ENCODE results near the gene ULK4. TPM values are rescaled to one million over a fixed set of nuclear protein-coding genes. Genes with fewer than 3 reads are reported as not detected.
"Not testable (repeated sequence)": the region's sequence is repeated elsewhere in the genome, so short reads cannot be mapped to it uniquely, and the experiment has no call there.

ULK4 gene
- total and polyA plus RNA-seq, 12 donors: 1.6 to 24.5 (median 6.9) TPM

DNA sequence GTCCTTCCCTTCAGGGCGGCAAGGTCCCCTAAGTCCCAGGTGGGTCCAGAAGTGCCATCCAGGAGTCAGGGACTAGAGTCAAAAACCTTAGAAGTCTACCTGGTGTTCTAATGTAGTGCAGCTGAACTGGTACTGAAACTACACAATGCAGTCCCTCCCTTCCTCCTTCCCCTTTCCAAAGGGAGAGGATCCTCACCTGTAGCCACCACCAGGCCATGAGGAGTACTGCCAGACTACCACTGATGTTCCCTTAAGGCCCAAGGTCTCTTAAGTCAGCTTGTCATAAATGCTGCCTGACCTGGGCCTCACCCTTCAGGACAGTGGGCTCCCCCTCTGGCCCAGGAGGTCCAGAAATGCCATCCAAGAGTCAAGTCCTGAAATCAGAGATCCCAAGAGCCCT lies 98.9 kb downstream of the ULK4 start:
- intact Hi-C loops (cut with DNase I): no loop called here
- no peaks in the 10 kb centered on the region for H3K4me1 ChIP-seq (replicated peaks in 1 of 2)
- H3K27ac ChIP-seq: no peak overlapping the region
- no peaks in the 10 kb centered on the region for H3K36me3 ChIP-seq (replicated peaks in 1 of 2)
- no peak for TF ChIP-seq POLR2A (IDR thresholded peaks at IDR 0.05)
- TF ChIP-seq, protein P1, sequence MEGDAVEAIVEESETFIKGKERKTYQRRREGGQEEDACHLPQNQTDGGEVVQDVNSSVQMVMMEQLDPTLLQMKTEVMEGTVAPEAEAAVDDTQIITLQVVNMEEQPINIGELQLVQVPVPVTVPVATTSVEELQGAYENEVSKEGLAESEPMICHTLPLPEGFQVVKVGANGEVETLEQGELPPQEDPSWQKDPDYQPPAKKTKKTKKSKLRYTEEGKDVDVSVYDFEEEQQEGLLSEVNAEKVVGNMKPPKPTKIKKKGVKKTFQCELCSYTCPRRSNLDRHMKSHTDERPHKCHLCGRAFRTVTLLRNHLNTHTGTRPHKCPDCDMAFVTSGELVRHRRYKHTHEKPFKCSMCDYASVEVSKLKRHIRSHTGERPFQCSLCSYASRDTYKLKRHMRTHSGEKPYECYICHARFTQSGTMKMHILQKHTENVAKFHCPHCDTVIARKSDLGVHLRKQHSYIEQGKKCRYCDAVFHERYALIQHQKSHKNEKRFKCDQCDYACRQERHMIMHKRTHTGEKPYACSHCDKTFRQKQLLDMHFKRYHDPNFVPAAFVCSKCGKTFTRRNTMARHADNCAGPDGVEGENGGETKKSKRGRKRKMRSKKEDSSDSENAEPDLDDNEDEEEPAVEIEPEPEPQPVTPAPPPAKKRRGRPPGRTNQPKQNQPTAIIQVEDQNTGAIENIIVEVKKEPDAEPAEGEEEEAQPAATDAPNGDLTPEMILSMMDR (IDR thresholded peaks at IDR 0.05): no peak
- DNase-seq: no peak
- no peaks in the 10 kb centered on the region for H3K9me3 ChIP-seq (replicated peaks in 1 of 3)
- H3K27me3 ChIP-seq: no peaks in the 10 kb centered on the region
- WGBS, 4 donors: 91 to 96% (median 92%) methylated on average over 1 of the region's 1 CpG; no CpG with 5 or more reads in 1 of the 4 donors
- no peak overlapping the region for H3K4me3 ChIP-seq

DNA sequence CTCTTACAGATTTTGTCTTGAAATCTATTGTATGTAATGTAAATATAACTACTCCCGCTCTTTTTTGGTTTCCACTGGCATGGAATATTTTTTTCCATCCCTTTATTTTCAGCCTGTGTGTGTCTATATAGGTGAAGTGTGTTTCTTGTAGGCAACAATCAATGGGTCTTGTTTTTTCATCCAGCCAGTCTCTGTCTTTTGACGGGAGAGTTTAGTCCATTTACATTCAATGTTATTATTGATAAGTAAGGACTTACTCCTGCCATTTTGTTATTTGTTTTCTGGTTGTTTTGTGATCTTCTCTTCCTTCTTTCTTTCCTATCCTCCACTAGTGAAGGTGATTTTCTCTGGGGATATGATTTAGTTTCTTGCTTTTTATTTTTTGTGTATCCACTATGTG lies 101.4 kb downstream of the ULK4 start:
- H3K27me3 ChIP-seq; H3K4me3 ChIP-seq; intact Hi-C loops (cut with DNase I); H3K27ac ChIP-seq; H3K9me3 ChIP-seq (replicated peaks in 1 of 3); DNase-seq; H3K4me1 ChIP-seq (replicated peaks in 1 of 2); H3K36me3 ChIP-seq (replicated peaks in 1 of 2): not testable (repeated sequence)
- WGBS, 4 donors: 92 to 99% (median 95%) methylated on average over 2 of the region's 2 CpGs

DNA sequence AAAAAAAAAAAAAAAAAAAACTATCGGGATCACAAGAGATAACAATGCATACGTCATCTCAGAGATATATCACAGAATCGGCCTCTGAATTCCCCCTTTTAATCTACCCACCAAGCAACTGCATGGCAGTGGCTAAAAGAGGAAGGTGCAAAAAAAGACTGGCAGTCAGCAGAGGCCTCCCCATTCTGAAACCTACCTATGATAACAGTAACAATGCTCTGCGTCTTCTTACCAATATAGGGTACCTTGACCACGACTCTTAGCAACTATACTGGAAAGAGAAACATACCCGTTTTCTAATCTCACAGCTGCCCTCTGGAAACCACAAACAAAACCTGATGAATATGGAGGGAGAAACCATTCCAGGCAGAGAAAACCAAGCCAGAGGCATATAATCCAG lies 106.9 kb downstream of the ULK4 start:
- no peak for TF ChIP-seq POLR2A (IDR thresholded peaks at IDR 0.05)
- TF ChIP-seq, protein P1 (IDR thresholded peaks at IDR 0.05): no peak
- DNase-seq: no peak
- H3K27ac ChIP-seq: no peak overlapping the region
- H3K9me3 ChIP-seq (replicated peaks in 1 of 3): no peaks in the 10 kb centered on the region
- H3K4me1 ChIP-seq (replicated peaks in 1 of 2): no peaks in the 10 kb centered on the region
- no peak overlapping the region for H3K4me3 ChIP-seq
- WGBS, 4 donors: 91 to 94% (median 93%) methylated on average over 6 of the region's 6 CpGs
- no peaks in the 10 kb centered on the region for H3K27me3 ChIP-seq
- no peaks in the 10 kb centered on the region for H3K36me3 ChIP-seq (replicated peaks in 1 of 2)
- intact Hi-C loops (cut with DNase I): no loop called here

DNA sequence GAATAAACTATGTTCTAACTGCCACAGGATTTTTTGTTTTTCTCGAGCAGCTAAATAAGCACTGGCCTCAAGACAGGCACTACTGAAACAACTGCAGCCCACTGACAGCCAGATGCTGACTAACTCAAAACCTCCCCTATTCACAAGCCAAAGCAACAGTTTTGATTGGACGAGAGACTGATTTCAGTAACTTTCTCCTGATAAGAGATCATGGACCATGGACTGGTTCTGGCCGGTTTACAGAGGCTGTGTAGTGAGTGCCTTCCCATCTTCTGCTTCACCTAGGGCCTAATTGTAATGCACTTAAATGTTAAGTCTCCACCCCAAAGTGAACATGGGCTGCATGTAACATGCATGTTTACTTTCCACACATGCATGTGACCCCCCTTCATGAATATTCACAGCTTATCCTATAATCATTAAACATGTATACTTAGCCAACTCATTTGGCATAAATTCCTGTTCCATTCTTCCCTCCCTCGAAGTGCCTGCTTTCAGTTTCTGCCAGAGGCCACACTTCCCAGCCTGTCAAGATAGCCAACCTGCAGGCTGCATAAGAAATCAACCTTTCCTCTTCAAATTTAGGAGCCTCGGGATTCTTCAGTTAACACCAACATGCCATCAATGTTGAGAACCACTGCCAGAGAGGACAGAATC lies 108.2 kb downstream of the ULK4 start:
- Histone ChIP-seq H3K9me3 (replicated peaks in 1 of 3) (no peaks in the 10 kb centered on the region), H3K27me3 (no peaks in the 10 kb centered on the region), H3K4me3 (no peak overlapping the region), H3K27ac (no peak overlapping the region), H3K36me3 (replicated peaks in 1 of 2) (no peaks in the 10 kb centered on the region), H3K4me1 (replicated peaks in 1 of 2) (no peaks in the 10 kb centered on the region)
- no peak for DNase-seq
- 79 to 89% (median 82%) methylated on average over 5 of the region's 5 CpGs for WGBS, 4 donors
- intact Hi-C loops (cut with DNase I): no loop called here
- TF ChIP-seq POLR2A (IDR thresholded peaks at IDR 0.05): no peak
- TF ChIP-seq, protein P1 (IDR thresholded peaks at IDR 0.05): no peak
